ENCODE data around the gene CARS2. TPM values are rescaled to one million over a fixed set of nuclear protein-coding genes. Genes with fewer than 3 reads are reported as not detected.

Gene CARS2
- total RNA-seq, 1 donor from 2014 or later = 102 TPM

DNA sequence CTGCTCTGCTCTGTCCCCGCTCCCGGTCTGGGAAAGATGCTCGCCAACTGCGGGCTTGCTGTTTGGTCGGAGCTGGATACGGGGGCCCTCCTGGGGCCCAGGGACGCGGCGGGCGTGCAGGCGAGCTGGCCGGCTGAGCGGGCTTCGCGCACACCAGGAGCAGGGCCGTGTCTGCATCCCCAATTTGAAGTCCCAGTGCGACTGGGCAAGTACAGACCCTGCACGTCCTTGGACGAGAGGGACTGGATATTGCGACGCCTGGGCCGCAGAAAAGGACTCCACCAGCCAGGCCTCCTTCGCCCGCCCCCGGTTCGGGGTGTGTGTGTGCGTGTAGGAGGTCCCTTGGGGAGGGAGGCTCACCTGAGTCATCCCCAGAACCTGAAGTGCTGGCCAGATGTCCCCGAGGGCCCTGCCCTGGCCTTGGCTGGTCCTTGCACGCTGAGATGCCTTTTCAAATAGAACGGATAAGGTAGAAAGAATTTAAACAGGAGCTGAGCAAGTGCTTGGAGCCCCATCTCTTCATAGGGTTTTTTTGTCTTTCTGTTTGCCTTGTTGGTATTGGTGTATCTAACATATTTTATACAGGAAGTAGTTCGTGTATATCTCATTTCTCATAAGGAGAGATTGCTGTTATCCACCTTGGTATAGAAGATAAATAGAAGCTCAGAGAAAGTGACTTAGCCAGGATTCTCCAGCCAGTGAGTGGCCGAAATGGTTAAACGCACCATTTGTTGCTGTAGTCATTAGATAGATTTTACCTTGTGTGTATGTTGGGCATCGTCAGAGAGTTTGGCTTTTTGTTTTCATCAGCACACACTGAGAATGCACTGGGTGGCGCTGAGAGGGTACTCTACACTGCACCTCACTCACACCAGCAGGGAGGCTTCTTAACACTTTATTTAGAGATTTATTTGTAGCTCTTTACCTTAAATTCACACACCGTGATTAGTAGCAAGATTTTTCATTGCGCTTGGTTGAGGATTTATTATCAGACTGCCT is 89.5 kb downstream of the CARS2 start:
- no peak for DNase-seq
- peaks cover 9% of the 10 kb centered on the region for H3K9me3 Mint-ChIP-seq (ENCODE audit: unreplicated experiment)
- peaks cover 4% of the 10 kb centered on the region for H3K36me3 Mint-ChIP-seq (ENCODE audit: unreplicated experiment)
- peaks cover 16% of the 10 kb centered on the region for H3K4me1 Mint-ChIP-seq (ENCODE audit: low read depth, unreplicated experiment)
- TF ChIP-seq, protein P1, sequence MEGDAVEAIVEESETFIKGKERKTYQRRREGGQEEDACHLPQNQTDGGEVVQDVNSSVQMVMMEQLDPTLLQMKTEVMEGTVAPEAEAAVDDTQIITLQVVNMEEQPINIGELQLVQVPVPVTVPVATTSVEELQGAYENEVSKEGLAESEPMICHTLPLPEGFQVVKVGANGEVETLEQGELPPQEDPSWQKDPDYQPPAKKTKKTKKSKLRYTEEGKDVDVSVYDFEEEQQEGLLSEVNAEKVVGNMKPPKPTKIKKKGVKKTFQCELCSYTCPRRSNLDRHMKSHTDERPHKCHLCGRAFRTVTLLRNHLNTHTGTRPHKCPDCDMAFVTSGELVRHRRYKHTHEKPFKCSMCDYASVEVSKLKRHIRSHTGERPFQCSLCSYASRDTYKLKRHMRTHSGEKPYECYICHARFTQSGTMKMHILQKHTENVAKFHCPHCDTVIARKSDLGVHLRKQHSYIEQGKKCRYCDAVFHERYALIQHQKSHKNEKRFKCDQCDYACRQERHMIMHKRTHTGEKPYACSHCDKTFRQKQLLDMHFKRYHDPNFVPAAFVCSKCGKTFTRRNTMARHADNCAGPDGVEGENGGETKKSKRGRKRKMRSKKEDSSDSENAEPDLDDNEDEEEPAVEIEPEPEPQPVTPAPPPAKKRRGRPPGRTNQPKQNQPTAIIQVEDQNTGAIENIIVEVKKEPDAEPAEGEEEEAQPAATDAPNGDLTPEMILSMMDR (IDR thresholded peaks at IDR 0.05; ENCODE audit: partially characterized antibody, unreplicated experiment) = no peak
- H3K27me3 Mint-ChIP-seq (ENCODE audit: unreplicated experiment) = peaks cover 14% of the 10 kb centered on the region
- H3K4me3 Mint-ChIP-seq (ENCODE audit: unreplicated experiment) = peak overlapping the region; percentile 94
- H3K27ac Mint-ChIP-seq (ENCODE audit: unreplicated experiment) = peak overlapping the region; percentile 71

DNA sequence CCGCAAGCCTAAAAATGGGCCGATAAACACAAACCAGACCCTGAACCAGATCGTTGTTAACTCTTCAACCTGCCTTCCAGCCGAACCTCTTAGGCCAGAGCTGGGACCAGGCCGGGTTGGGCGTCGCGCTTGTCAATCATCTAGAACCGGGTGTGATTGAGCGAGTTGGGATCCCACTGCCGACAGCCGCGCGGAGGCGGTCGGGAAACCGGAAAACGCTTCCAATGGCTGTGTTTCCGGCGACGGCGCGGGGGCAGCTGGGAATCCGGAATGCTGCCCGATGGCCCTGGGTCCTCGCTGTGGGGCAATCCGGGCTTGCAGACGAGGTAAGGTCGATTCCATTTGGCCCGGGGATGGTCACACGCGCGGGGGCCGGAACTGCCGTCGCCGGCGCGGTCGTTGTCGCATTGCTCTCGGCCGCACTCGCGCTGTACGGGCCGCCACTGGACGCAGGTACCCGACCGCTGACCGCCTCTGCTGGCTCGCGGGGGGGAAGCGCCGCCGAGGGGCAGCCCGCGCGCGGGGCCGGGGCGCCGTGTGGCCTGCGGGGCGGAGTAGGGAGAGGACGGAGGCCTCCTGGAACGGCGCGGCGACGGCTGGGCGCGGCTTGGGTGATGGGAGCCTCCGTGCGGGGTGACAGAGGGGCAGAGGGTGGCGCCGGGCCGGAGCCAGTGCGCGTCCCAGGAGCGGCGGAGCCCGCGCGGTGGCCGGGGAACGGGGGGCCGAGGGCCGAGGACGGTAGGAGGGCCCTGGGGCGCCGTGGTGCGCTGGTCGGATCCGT is 90.4 kb downstream of the CARS2 start, which contains the start of gene NAXD:
NAXD (plus strand) TSS at position 224 of the 781 bp plus-strand sequence; CDS start at position 281, 57 bp downstream.
- peak within 1 kb of the TSS; percentile 94 for H3K4me3 Mint-ChIP-seq (ENCODE audit: unreplicated experiment)
- H3K4me1 Mint-ChIP-seq (ENCODE audit: low read depth, unreplicated experiment) = peaks cover 16% of the 10 kb centered on the region
- peaks cover 4% of the 10 kb centered on the region for H3K36me3 Mint-ChIP-seq (ENCODE audit: unreplicated experiment)
- H3K27me3 Mint-ChIP-seq (ENCODE audit: unreplicated experiment) = peaks cover 14% of the 10 kb centered on the region
- H3K27ac Mint-ChIP-seq (ENCODE audit: unreplicated experiment) = peak within 1 kb of the TSS; percentile 92
- DNase-seq = peak; percentile 94
- TF ChIP-seq, protein P1 (IDR thresholded peaks at IDR 0.05; ENCODE audit: partially characterized antibody, unreplicated experiment) = no peak
- peaks cover 9% of the 10 kb centered on the region for H3K9me3 Mint-ChIP-seq (ENCODE audit: unreplicated experiment)

DNA sequence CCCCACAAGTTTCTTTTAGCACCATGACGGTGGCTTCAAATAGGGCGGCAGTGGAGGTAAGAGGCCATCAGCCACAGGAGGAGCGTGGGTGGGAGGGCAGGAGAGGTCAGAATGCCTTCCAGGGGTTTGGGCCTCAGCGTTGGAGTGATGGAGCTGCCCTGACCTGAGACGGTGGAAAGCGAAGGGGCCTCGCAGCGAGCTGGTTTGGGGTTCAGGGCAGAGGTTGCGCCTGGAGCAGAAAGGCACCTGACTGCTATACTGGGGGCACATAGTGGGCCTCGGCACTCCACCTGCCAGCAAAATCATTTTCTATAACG is 91.0 kb downstream of the CARS2 start:
- Mint-ChIP-seq H3K4me1 (ENCODE audit: low read depth, unreplicated experiment) (peaks cover 16% of the 10 kb centered on the region), H3K27me3 (ENCODE audit: unreplicated experiment) (peaks cover 14% of the 10 kb centered on the region), H3K4me3 (ENCODE audit: unreplicated experiment) (peak overlapping the region; percentile 94), H3K27ac (ENCODE audit: unreplicated experiment) (peak overlapping the region; percentile 92), H3K9me3 (ENCODE audit: unreplicated experiment) (peaks cover 9% of the 10 kb centered on the region), H3K36me3 (ENCODE audit: unreplicated experiment) (peaks cover 4% of the 10 kb centered on the region)
- TF ChIP-seq, protein P1 (IDR thresholded peaks at IDR 0.05; ENCODE audit: partially characterized antibody, unreplicated experiment) = no peak
- DNase-seq = no peak

DNA sequence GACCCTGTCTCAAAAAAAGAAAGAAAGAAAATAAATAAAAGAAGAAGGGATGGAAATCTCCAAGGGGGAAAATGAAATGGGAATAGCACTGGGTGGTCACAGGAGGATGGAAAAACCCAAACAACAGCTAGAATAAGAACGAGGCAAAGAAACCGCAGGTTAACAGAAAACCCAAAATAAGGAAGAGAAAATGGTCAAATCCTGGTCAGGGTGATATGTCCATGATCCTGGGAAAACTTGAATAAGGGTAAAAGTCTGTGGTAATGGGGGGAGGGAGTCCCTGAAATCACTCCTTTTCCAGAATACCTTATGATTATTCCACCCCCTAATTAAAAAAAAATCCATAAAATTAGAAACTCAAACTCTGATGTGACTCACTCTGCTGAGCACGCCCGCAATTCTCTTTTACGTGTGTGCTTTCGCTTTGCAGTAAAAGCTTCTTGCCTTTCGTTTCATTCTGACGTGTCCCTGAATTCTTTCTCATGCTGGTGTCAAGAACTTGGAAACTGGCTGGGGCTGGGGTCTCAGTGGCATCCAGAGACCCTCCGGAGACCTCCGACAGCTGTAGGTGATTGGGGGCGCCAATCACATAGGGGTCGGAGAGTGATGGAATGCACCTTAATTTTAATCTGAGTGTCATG is 94.8 kb downstream of the CARS2 start:
- Mint-ChIP-seq H3K9me3 (ENCODE audit: unreplicated experiment) (peaks cover 9% of the 10 kb centered on the region), H3K4me1 (ENCODE audit: low read depth, unreplicated experiment) (peaks cover 3% of the 10 kb centered on the region), H3K4me3 (ENCODE audit: unreplicated experiment) (no peak overlapping the region), H3K36me3 (ENCODE audit: unreplicated experiment) (peaks cover 6% of the 10 kb centered on the region), H3K27ac (ENCODE audit: unreplicated experiment) (no peak overlapping the region), H3K27me3 (ENCODE audit: unreplicated experiment) (peaks cover 10% of the 10 kb centered on the region)
- TF ChIP-seq, protein P1 (IDR thresholded peaks at IDR 0.05; ENCODE audit: partially characterized antibody, unreplicated experiment) = no peak
- no peak for DNase-seq
